Measurements from ENCODE around the gene NUDT6.

The NUDT6 gene

GRCh38 chr4:122894827-122895226 lies 27.6 kb downstream of the NUDT6 start:
- no peak overlapping the region for H3K27ac ChIP-seq
- TF ChIP-seq ZFX (IDR thresholded peaks at IDR 0.05; ENCODE audit: borderline replicate concordance) (no peak), CTCF (IDR thresholded peaks at IDR 0.05) (no peak)

GRCh38 chr4:122890147-122890795 lies 32.1 kb downstream of the NUDT6 start:
- no peak overlapping the region for H3K27ac ChIP-seq
- no peak for TF ChIP-seq ZFX (IDR thresholded peaks at IDR 0.05; ENCODE audit: borderline replicate concordance)
- no peak for TF ChIP-seq CTCF (IDR thresholded peaks at IDR 0.05)

- no peak overlapping the region for H3K27ac ChIP-seq
- TF ChIP-seq ZFX (IDR thresholded peaks at IDR 0.05; ENCODE audit: borderline replicate concordance), result no peak
- no peak for TF ChIP-seq CTCF (IDR thresholded peaks at IDR 0.05)
These were observed 32.7 kb downstream of the NUDT6 start for GRCh38 chr4:122889726-122890125.

GRCh38 chr4:122884499-122884898 lies 37.9 kb downstream of the NUDT6 start:
- TF ChIP-seq CTCF (IDR thresholded peaks at IDR 0.05) (no peak), ZFX (IDR thresholded peaks at IDR 0.05; ENCODE audit: borderline replicate concordance) (no peak)
- H3K27ac ChIP-seq, result no peak overlapping the region

- no peak overlapping the region for H3K27ac ChIP-seq
These were observed 39.3 kb downstream of the NUDT6 start for GRCh38 chr4:122882857-122883735.

GRCh38 chr4:122879001-122879400 lies 43.4 kb downstream of the NUDT6 start:
- no peak overlapping the region for H3K27ac ChIP-seq
- no peak for TF ChIP-seq CTCF (IDR thresholded peaks at IDR 0.05)
- no peak for TF ChIP-seq ZFX (IDR thresholded peaks at IDR 0.05; ENCODE audit: borderline replicate concordance)

More at GRCh38 chr4:122882857-122883735, 39.3 kb downstream of the NUDT6 start:
- TF ChIP-seq ZFX (IDR thresholded peaks at IDR 0.05; ENCODE audit: borderline replicate concordance), result no peak
- no peak for TF ChIP-seq CTCF (IDR thresholded peaks at IDR 0.05)

- H3K27ac ChIP-seq, result no peak overlapping the region
- TF ChIP-seq ZFX (IDR thresholded peaks at IDR 0.05; ENCODE audit: borderline replicate concordance), result no peak
- TF ChIP-seq CTCF (IDR thresholded peaks at IDR 0.05), result no peak
These were observed 45.9 kb downstream of the NUDT6 start for GRCh38 chr4:122876456-122876855.
